Stimulated activated CD4-positive, alpha-beta T cell treated with anti-CD3 and anti-CD28 coated beads, Interleukin-2, amount 100 ng/mL, for 24 hours (primary cell): ENCODE measurements around the gene MINDY1.
A peak's percentile ranks its signal among the peaks of the same experiment; 100 is the strongest.

Source experiments
- DNase-seq, 2 donors: peaks; one replicate each; pipeline ENCODE4 v3.0.0-alpha.2; 2020

The MINDY1 gene, protein sequence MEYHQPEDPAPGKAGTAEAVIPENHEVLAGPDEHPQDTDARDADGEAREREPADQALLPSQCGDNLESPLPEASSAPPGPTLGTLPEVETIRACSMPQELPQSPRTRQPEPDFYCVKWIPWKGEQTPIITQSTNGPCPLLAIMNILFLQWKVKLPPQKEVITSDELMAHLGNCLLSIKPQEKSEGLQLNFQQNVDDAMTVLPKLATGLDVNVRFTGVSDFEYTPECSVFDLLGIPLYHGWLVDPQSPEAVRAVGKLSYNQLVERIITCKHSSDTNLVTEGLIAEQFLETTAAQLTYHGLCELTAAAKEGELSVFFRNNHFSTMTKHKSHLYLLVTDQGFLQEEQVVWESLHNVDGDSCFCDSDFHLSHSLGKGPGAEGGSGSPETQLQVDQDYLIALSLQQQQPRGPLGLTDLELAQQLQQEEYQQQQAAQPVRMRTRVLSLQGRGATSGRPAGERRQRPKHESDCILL

GRCh38 chr1:151006327-151007052 is at the start of gene MINDY1:
Gene MINDY1, minus strand, starts transcription at chr1:151006902. Its CDS starts 4,285 bp downstream, at chr1:151002617.
- DNase-seq, result peak; percentile 33 to 42

- DNase-seq, result no peak
Observed at GRCh38 chr1:151056149-151056548, 49.4 kb upstream of the MINDY1 start.

DNA sequence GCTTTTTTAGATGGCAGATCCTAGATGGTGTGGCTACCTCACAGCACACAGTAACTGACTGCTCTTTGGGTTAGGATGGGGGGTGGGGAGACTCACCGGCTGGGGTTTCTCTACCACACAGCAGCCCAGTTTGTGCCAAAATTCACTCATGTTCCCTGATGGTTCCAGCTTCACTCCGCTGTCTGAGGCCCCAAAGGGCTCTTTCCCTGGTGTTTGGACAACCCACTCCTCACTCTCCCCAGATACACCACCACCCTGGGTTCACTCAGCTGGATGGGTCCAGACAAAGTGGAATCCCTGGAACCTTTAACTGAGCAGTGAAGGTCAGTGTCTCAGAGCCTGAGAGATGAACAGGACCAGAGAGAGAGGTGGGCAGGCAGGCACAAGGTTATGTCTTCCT is 48.9 kb upstream of the MINDY1 start:
- DNase-seq, result no peak

DNA sequence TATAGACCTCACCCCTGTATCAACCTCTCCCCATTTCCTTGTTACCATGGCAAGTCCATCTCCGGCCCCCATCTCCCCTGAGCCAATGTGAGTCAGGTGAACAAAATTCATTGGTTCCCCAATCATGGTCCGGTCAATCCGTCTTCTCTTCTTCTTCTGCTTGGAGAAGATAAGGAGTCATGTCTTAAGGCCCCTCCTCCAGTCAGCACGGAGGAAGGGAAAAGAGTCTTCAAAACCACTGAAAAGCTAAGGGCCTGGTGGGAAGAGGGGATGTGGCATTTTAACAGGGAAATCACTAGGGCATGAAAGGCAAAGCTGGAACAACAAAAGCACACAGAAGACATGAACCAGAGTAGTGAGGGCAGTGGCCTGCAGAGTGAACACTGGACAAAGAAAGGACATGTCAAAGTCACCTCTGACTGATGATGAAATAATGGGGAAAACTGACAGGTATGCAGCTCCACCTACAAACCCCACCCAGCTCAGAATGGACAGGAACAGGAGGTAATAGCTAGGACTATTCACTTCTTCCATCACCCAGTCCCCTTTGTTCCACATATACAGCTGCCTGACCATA is 48.4 kb upstream of the MINDY1 start:
- no peak for DNase-seq

DNA sequence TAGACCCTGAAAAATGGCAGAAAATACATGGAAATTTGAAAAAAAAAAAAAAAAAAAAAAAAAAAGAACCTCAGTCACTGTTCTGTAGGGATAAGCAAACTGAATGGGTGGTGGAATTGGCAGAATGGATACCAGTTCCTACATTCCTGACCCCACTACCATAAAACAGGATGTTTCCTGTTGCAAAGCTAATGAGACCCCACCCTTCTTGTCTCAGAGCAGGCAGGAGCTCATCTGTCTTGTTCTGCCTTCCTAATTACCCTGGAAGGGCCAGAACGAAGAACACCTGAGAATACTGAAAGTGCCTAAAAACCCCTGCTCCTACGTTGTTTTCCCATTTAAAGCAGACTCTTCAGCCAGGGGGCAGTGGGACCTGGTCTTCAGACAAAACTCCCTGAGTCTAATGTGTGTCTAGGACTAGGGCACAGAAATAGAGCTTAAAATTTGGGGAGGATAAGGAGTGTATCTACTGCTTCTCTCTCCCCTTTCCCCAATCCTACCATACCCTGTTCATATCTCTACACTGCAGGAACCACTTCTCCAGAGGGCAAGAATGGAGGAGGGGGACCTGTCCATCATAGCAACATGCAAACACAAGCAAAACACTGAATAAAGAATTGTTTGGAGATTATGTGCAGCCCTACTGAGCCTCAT is 44.8 kb upstream of the MINDY1 start:
- no peak for DNase-seq

- no peak for DNase-seq
Observed at GRCh38 chr1:151050051-151050688, 43.5 kb upstream of the MINDY1 start.

- DNase-seq, result no peak
Observed at GRCh38 chr1:151049458-151049857, 42.8 kb upstream of the MINDY1 start.

GRCh38 chr1:151048645-151049032 is 41.9 kb upstream of the MINDY1 start:
- no peak for DNase-seq

- peak; percentile 59 to 63 for DNase-seq
Observed at GRCh38 chr1:151047925-151048644, 41.4 kb upstream of the MINDY1 start.

GRCh38 chr1:151047591-151047924 is 40.9 kb upstream of the MINDY1 start, which contains the start of gene C1orf56:
Gene C1orf56, plus strand, starts transcription at chr1:151047751. Its CDS starts 97 bp downstream, at chr1:151047848.
- peak; percentile 67 to 72 for DNase-seq

- no peak for DNase-seq
Observed at GRCh38 chr1:151043163-151043562, 36.5 kb upstream of the MINDY1 start.

DNA sequence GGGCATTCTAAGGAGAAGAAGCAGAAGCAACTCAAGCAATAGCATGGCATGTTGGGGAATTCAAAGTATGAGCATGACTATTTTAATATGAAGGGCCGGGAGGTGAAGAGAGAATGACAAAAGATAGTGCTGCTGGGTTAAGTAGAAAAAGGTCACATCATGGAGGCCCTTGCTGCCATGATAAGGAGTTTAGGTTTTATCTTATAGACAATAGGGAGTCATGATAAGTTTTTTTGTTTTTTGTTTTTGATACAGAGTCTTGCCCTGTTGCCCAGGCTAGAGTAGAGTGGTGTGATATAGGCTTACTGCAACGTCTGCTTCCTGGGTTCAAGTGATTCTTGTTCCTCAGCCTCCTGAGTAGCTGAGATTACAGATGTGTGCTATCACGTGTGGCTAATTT is 32.8 kb upstream of the MINDY1 start:
- no peak for DNase-seq

- no peak for DNase-seq
Observed at GRCh38 chr1:151037032-151037431, 30.3 kb upstream of the MINDY1 start.

DNA sequence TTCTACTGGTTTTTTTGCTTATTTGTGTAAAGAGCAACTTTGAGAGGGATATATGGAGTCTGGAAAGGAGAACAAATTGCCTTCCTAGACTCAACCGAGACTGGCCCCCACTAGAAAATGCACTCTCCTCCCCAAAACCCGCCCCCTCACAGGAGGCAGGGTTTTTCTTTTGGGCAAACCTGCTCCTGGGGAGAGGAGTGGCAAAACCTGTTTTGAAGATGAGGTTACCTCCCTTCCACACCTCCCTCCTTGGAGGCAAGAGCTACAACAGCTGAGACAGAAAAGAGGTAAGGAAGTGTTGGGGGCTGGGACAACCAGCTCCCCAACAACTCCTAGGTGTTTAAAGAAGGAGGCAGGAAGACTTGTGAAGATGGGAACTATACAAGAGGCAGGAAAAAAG is 29.7 kb upstream of the MINDY1 start, which contains the start of gene BNIPL:
BNIPL (plus strand) TSS at position 231 of the 400 bp plus-strand sequence; CDS start at position 371, 140 bp downstream.
- no peak for DNase-seq

GRCh38 chr1:151035167-151035566 is 28.5 kb upstream of the MINDY1 start:
- no peak for DNase-seq

GRCh38 chr1:151032164-151032563 is 25.5 kb upstream of the MINDY1 start:
- DNase-seq, result no peak

GRCh38 chr1:151026460-151026859 is 19.8 kb upstream of the MINDY1 start:
- DNase-seq, result no peak

- DNase-seq, result peak; percentile 84 to 87
Observed at GRCh38 chr1:151024540-151025146, 17.9 kb upstream of the MINDY1 start.

DNA sequence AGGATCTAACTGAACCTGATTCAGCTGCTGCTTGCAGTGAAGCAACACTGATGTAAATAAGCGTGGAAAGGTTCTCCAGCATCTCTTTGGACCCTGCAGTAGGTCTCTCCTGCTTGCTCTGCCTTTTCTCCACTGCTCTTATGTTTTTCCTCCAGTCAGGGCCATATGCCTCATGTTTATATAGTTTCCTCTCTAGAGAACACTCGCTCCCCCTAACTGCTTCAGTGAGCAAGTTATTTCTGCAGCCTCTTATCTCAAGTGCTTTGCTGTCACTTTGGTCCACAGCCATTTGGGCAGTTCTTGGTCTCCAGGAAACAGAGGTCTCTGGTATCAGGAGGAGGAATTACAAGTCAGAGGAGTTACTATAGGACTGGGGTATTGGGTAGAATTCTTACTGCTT is 6.8 kb upstream of the MINDY1 start:
- DNase-seq, result no peak

GRCh38 chr1:151012684-151013471 is 6.2 kb upstream of the MINDY1 start:
- DNase-seq, result no peak
